ENCODE data around the gene SPRED3.
"Not testable (repeated sequence)": the region's sequence is repeated elsewhere in the genome, so short reads cannot be mapped to it uniquely, and the experiment has no call there.

The SPRED3 gene, protein sequence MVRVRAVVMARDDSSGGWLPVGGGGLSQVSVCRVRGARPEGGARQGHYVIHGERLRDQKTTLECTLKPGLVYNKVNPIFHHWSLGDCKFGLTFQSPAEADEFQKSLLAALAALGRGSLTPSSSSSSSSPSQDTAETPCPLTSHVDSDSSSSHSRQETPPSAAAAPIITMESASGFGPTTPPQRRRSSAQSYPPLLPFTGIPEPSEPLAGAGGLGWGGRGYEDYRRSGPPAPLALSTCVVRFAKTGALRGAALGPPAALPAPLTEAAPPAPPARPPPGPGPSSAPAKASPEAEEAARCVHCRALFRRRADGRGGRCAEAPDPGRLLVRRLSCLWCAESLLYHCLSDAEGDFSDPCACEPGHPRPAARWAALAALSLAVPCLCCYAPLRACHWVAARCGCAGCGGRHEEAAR

DNA sequence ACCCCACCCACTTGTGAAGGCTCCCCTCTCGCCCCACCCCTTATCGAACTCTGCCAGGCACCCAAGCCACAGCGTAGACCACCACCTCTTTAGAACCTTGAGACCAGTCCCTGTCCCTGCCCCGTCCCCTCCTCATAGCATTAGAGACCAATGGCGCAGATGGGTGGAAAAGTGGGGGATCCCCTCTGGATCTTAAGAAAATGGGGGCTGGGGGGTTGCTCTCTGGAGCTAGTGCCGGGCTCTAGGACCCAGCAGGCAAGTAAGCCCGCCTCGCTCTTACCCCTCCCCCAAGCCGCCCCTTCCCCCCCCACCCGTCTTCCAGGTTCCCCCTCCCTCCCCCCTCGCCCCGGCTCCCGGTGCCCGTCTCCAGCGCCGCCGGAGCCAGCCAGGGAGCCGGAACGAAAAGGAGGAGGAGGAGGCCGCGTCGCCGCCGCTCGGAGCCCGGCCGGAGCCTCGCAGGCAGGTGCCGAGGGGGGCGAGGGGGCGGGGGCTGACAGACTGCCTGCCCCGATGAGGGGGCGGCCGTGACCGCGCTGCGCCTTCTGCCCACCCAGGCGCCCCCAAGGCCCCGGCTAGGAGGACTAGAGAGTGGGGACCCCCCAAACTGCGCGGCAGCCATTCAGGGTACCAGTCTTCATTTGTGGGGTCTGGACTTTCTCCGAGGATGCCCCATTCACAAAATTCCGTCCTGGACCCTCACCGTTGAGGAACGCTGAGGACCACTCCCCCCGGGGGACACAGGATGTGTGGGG, at the start of gene SPRED3:
SPRED3 (plus strand) TSS at position 349 of the 752 bp plus-strand sequence. CDS start 1,606 bp downstream, outside the sequence.
- peak; percentile 64 for DNase-seq (ENCODE audit: low spot score)

DNA sequence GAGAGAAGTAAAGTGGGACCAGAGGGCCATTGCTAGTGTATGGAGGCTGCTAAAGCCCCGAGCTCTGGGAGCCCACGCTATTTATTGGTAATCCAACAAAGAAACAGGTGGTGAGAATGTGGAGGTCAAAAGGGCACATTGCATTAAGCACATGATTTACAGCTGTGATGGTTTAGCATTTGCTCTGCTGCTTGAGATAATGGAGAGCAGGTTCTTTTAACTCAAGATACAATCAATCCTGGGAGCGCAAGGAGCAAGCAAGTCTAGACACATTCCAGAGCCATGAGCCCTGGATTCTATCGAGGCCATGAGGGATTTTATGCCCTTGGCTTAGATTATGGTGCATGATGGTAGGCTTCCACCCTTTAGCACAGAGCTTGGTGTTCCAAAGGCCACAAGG, 49.5 kb upstream of the SPRED3 start:
- not testable (repeated sequence) for DNase-seq (ENCODE audit: low spot score)

DNA sequence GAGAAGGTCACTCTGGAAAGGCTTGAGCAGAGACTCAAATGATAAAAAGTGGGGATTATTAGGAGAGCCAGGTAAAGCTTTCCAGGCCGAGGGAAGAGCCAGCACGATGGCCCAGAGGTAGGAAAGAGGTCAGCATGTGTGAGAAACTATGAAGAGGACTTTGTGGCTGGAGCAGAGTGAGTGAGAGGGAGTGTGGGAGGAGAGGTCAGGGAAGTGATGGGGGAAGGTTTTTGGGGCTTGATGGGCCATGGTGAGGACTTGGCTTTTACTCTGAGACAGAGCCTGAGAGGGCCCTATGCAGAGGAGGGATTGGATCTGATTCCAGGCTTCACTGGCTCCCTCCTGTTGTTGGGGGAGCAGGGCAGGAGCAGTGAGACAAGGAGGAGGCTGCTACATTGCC, 47.6 kb upstream of the SPRED3 start:
- DNase-seq (ENCODE audit: low spot score): no peak

DNA sequence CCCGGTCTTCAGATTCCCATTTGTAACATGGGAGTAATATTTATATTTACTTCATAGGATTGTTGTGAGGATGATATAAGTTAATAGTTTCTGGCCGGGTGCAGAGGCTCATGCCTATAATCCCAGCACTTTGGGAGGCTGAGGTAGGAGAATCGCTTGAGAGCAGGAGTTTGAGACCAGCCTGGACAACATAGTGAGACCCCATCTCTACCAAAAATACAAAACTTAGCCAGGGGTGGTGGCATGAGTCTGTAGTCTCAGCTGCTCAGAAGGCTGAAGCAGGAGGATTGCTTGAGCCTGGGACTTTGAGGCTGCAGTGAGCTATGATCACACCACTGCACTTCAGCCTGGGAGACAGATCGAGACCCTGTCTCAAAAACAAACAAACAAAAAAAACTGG, 41.7 kb upstream of the SPRED3 start:
- no peak for DNase-seq (ENCODE audit: low spot score)

DNA sequence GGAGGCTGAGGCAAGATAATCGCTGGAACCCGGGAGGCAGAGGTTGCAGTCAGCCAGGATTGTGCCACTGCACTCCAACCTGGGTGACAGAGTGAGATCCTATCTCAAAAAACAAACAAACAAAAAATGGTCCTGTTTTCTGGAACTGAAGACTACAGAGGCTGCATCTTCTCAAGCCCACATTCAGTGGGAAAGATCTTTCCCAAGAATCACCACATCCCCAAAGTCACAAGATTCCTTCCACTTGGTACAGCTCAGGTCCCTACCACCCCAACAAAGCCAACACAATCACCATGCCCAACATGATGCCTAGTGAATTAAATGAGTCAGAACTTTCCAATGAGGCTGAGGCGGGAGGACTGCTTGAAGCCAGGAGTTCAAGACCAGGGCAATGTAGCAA, 37.6 kb upstream of the SPRED3 start:
- DNase-seq (ENCODE audit: low spot score): no peak

DNA sequence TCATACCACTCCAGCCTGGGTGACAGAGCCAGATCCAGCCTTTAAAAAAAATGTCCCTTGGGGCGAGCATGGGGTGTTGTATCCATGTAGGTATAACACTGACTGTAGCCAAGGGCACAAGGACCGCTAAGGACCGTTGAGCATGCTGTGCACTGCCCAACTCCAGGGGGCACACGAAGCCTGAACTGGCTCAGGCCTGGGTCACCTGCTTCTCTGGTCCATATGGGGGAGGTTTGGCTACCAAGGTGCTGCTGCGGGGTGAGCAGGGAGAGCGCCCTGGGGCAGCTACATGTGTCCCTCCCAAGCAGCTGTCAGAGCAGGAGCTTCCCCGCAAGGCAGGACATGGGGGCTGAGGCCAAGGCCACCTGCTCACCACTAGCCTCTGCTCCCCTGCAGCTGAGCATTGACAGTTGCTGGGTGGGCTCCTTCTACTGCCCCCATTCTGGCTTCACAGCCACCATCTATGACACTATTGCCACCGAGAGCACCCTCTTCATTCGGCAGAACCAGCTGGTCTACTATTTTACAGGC, 36.6 kb upstream of the SPRED3 start:
- DNase-seq (ENCODE audit: low spot score): no peak

DNA sequence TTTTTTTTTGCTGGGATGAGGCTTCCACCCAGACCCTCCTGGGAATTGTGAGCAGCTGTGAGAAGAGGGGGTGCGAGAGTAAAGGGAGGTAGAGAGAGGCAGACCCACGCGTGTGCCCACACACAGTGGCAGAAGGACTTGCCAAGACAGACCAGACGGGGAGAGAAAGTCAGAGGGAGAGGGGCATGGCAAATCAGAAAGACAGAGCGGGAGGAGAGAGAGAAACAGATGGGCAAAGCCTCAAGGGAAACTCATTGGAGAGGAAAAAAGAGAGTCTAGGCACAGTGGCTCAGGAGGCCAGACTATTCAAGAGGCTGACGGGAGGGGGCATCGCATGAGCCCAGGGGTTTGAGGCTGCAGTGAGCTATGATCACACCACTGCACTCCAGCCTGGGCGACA, 35.9 kb upstream of the SPRED3 start:
- no peak for DNase-seq (ENCODE audit: low spot score)

DNA sequence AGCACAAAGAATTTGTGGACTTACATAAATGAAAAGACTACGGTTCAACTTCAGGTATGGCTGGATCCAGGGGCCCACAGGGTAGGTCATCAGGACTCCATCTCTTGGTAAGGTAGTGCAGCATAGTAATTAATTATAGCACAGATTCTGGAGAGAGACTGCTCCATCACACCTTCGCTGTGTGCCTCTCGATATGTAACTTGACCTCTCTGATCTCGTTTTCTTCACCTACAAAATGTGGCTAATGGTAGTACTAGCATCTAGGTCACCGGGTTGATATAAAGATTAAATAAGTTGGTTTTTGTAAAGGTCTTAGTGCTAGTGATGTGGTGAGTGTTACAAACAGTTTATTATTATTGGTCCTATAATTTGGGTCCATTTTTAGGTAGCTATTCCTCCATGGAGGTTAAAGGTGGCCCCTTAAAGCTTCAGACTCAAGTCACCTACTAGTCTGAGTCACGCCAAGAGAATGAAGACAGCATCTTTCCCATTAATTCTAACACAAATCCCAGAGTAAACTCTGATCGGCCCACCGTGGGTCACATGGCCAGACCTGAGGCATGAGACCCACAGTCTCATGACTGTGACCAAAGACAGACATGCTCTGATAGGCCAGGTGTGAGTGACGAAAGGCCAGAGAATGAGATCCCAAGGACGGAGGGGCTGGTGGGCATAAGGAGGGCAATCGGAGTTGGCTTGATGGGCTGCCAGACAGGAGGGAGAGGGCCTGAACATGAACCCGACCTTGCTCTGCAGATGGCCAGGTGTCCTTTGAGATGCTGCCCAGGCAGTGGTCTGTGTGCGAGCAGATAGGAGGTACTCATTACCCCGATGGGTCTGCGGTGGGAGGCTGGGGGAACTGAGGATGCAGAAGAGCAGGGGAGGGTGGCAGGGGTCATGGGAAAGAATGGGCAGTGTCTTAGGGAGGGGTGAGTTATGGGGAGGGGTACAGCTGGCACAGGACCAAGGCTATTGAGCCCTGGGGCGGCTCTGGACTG, 32.5 kb upstream of the SPRED3 start:
- DNase-seq (ENCODE audit: low spot score): no peak

DNA sequence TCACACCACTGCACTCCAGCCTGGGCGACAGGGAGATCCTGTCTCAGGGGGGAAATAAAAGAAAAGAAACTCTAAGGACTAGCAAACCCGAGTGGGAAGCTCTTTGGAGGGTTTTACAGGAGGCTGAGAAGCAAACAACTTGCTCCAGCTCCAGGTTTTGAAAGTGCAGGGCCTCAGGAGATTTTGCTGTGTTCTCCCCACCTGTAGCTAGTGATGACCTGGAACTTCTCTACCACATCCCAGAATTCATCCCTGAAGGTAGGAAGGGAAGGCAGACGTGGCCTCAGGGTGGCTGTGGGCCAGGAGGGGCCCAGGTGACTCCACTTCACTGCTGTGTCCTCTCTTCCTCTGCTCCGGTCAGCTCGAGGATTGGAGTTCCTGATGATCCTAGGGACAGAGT, 30.4 kb upstream of the SPRED3 start:
- no peak for DNase-seq (ENCODE audit: low spot score)

DNA sequence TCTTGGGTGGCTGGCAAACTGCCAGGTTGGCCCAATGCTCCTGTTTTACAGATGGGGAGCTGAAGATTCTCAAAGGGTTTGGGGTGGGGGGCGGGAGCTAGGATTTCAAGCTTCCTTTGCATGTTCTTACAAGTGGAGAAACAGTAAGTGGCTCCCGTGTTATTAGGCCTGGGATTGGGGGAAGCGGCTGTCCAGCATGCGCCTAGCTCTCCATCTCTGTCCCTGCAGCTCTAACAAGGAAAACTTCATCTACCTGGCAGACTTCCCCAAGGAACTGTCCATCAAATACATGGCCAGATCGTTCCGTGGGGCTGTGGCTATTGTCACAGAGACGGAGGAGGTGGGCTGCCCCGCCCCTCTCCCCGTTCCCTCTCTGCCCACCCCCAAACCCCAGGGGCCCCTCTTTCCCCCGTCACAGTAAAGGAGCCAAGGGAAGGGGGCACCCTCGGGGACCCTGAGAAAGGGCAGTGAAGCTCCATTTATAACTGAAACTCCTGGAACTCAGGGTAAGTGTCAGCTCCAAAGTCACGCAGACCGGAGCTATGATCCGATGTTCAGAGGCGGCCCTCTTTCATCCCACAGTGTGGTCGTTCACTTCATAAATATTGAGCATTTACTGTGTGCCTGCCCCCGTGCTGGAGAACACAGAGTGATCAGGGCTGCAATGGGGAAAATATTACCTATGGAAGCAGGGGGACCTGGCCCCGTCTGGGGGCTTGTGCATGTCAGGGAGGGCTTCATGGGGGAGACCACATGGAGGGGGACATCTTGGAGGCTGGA, 29.1 kb upstream of the SPRED3 start:
- no peak for DNase-seq (ENCODE audit: low spot score)

DNA sequence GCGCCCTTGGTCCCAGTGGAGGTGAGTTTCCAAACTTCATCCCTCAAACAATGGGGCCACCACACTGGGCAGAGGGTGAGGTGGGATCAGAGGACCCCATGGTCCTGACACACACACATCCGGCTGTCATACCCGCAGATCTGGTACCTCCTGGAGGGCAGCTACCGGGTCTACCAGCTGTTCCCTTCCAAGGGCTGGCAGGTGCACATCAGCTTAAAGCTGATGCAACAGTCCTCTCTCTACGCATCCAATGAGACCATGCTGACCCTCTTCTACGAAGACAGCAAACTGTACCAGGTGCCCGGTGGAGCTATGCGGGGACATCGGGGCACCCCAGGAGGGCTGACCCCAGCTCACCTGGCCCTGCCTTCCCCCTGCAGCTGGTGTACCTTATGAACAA, 28.1 kb upstream of the SPRED3 start:
- no peak for DNase-seq (ENCODE audit: low spot score)

DNA sequence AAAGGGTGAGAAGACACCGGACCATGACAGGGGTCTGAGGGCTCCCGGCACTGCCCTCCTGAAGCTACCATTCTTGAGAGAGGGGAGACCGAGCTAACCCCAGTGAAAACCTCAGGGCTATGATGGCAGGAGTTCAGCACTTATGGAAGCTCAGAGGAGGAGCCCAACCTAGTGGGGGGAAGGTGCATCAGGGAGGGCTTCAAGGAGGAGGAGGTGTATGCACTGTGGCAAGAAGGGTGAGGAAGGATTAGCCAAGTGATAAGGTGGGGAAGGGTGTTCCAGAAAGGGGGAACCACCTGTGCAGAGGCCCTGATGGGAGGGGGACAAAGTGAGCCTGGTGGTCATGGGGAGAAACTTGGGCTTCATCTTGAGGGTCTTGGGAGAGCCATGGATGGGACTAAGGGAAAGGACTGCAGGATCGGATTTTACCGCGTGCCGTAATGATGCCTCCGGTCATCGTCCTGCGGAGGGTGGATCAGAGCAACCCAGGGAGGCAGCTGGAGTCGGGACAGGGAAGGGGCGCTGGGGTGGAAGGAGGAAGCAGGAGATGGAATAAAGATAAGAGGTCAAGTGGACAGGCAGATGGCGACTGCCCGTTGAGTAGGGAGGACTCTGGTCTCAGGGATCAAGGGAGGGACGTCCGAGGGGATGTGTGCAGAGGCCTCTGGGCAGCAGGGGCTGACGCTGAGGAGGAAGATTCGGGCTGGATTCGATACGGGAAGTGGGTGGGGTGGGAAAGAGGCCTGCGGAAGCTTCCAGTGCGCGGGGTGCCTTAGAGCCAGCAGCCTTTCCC, 27.5 kb upstream of the SPRED3 start:
- no peak for DNase-seq (ENCODE audit: low spot score)

DNA sequence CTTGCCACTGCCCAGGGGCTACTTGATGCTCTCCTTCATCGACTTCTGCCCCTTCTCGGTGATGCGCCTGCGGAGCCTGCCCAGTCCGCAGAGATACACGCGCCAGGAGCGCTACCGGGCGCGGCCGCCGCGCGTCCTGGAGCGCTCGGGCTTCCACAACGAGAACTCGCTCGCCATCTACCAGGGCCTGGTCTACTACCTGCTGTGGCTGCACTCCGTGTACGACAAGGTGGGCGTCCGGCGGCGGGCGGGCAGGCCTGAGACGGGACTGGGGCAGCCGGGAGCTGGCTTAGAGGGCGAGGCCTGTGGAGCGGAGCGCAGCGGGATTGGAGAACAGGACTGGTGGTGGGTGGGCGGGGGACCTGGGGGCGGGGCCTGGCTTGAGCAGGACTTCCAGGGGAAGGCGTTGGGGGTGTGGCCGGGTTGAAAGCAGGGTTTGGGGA, 26.8 kb upstream of the SPRED3 start:
- DNase-seq (ENCODE audit: low spot score): peak; percentile 63

DNA sequence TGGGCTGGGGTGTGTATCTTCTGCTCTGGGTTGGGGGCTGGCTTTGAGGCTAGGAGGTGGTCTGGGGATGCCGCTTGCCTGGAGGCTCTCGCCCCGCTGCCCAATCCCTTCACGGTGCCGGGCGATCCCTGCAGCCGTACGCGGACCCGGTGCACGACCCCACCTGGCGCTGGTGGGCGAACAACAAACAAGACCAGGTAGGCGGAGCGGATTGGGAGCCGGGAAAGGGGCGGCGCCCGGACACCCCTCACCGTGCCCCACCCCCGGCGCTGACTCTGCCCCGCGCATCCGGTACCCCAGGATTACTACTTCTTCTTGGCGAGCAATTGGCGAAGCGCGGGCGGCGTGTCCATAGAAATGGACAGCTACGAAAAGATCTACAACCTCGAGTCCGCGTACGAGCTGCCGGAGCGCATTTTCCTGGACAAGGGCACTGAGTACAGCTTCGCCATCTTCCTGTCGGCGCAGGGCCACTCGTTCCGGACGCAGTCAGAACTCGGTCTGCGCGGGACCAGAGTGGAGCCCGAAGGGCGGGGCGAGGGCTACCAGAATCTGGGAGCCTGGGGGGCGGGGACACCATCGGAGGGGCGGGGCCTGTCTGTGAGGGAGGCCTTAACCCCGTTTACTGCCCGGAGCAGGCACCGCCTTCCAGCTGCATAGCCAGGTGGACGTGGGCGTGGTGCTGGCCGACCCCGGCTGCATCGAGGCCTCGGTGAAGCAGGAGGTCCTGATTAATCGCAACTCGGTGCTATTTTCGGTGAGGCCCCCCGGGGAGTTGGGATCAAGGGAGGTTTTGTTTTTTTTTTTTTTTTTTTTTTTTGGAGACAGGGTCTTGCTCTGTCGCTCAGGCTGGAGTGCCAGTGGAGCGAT, 26.2 kb upstream of the SPRED3 start:
- no peak for DNase-seq (ENCODE audit: low spot score)

DNA sequence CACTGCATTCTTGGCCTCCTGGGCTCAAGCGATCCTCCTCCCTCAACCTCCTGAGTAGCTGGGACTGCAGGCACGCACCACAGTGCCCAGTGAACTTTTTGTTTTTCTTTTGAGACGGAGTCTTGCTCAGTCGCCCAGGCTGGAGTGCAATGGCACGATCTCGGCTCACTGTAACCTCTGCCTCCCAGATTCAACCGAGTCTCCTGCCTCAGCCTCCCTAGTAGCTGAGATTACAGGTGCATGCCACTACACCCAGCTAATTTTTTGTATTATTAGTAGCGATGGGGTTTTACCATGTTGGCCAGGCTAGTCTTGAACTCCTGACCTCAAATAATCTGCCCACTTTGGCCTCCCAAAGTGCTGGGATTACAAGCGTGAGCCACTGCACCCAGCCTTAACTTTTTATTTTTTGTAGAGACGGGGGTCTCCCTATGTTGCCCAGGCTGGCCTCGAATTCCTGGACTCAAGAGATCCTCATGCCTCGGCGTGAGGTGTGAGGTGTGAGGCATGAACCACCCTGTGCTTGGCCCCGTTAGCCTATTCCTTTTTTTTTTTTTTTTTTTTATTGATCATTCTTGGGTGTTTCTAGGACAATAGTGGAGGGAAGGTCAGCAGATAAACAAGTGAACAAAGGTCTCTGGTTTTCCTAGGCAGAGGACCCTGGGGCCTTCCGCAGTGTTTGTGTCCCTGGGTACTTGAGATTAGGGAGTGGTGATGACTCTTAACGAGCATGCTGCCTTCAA, 25.4 kb upstream of the SPRED3 start:
- DNase-seq (ENCODE audit: low spot score): not testable (repeated sequence)

DNA sequence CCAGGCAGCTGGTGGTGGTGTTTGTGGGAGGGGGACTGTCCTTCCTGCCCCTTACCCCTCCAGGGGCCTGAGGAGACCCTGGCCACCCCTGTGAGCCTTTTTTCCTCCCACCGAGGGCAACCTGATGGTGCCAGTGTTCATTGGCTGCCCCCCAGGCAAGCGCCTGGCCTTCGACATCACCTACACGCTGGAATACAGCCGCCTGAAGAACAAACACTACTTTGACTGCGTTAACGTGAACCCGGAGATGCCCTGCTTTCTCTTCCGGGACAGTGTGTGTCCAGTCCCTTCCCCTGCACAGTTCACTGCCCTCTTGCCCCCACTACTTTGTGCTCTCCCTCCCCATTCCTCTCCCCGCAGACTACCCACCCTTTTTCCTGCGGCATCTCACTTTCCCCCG, 21.5 kb upstream of the SPRED3 start:
- DNase-seq (ENCODE audit: low spot score): no peak

DNA sequence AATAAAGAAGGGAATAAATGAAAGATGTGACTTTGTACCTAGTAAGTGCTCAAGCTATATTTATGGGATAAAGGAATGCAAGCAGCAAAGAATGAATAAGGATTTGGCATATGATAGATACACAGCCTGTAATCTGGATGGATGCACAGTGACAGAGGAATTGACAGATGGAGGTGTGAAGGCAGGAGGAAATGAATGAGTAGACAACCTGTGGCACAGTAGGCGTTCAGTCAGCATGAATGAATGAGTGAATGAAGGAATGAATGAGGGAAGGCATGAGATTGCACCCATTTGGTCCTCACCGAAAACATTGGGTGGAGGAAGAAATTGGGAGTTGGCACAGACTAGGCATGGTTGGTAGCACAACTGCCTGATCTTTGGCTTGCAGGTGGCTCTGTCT, 18.9 kb upstream of the SPRED3 start:
- no peak for DNase-seq (ENCODE audit: low spot score)

DNA sequence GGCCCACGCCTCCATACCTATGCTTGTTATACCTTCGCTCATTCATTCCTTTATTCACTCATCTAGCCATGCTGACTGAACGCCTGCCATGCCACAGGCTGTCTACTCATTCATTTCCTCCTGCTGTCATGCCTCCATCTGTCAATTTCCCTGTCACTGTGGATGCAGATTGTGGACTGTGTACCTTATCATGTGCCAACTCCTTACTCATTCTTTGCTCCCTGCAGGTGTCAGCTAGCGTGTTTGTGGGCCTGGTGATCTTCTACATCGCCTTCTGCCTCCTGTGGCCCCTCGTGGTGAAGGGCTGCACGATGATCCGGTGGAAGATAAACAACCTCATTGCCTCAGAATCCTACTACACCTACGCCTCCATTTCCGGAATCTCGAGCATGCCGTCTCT, 18.2 kb upstream of the SPRED3 start:
- DNase-seq (ENCODE audit: low spot score): no peak

DNA sequence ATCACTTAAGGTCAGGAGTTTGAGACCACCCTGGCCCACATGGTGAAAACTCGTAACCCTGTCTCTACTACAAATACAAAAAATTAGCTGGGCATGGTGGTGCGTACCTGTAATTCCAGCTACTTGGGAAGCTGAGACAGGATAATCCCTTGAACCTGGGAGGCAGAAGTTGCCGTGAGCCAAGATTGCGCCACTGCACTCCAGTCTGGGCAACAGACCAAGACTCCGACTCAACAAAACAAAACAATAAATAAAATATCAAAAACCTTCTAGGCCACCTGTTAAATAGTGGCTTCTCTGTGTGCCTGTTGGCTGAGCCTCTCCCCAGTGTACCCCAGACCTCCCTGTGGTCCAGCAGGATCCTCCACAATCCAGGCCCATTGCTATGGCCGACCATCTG, 17.4 kb upstream of the SPRED3 start:
- DNase-seq (ENCODE audit: low spot score): no peak
